DND-41 (cell line): ENCODE data around the gene SEMA5B.

Experiments used
- ATAC-seq: fragments of 200-7000 bp; cut with Tn5 transposase; 3 replicates; pipeline ENCODE4 v1.9.1; 2021; ENCODE audit warnings: low read depth; ENCODE audit not compliant: insufficient read depth
- DNase-seq: peaks from one replicate; pipeline ENCODE4 v3.0.0-alpha.2; 2020
- H2AFZ ChIP-seq: 2 replicates; pipeline ENCODE4 v1.6.0; 2012; ENCODE audit warnings: low read depth, low read length
- H3K27ac ChIP-seq: 2 replicates; pipeline ENCODE4 v1.5.1; 2012; ENCODE audit warnings: low read length, inconsistent platforms
- H3K27me3 ChIP-seq: fragments of 200-600 bp; sonication (generic); 2 replicates; pipeline ENCODE4 v1.6.0; 2012; ENCODE audit warnings: low read length, mild to moderate bottlenecking, inconsistent platforms; ENCODE audit not compliant: insufficient read depth, poor library complexity
- H3K36me3 ChIP-seq: 2 replicates; pipeline ENCODE4 v1.5.1; 2012; ENCODE audit warnings: low read length, inconsistent platforms; ENCODE audit not compliant: insufficient read depth
- H3K4me1 ChIP-seq: 2 replicates; pipeline ENCODE4 v1.5.1; 2012; ENCODE audit warnings: mild to moderate bottlenecking, low read length; ENCODE audit not compliant: insufficient read depth
- H3K4me2 ChIP-seq: 2 replicates; pipeline ENCODE4 v1.6.0; 2012; ENCODE audit warnings: mild to moderate bottlenecking, moderate library complexity, low read length, inconsistent platforms; ENCODE audit not compliant: insufficient read depth
- H3K4me3 ChIP-seq, 2 experiments: fragments of 200-600 bp in 1 of 2; shearing (Covaris generic) in 1 of 2; 2 replicates each; pipeline ENCODE4 v1.5.1; 2012 to 2016; ENCODE audit warnings: inconsistent platforms in 2 of 2, low read length in 2 of 2, mild to moderate bottlenecking in 2 of 2, low read depth in 1 of 2, moderate library complexity in 1 of 2
- H3K79me2 ChIP-seq: 2 replicates; pipeline ENCODE4 v1.6.0; 2012; ENCODE audit warnings: low read length, inconsistent platforms; ENCODE audit not compliant: insufficient read depth
- H3K9ac ChIP-seq: 2 replicates; pipeline ENCODE4 v1.6.0; 2012; ENCODE audit warnings: low read depth, mild to moderate bottlenecking, inconsistent platforms, low read length, moderate library complexity
- H3K9me3 ChIP-seq: 2 replicates; pipeline ENCODE4 v1.5.1; 2012; ENCODE audit warnings: low read length, moderate library complexity, mild to moderate bottlenecking, inconsistent platforms; ENCODE audit not compliant: insufficient read depth, severe bottlenecking
- H4K20me1 ChIP-seq: 2 replicates; pipeline ENCODE4 v1.6.0; 2012; ENCODE audit warnings: low read length; ENCODE audit not compliant: insufficient read depth
- CTCF ChIP-seq: IDR thresholded peaks from 2 replicates; pipeline ENCODE4 v1.5.1; 2012; ENCODE audit warnings: borderline replicate concordance, low read length, moderate library complexity, mild to moderate bottlenecking; ENCODE audit not compliant: poor library complexity, severe bottlenecking; ENCODE audit errors: extremely low read depth
- EZH2 ChIP-seq: IDR thresholded peaks from 3 replicates; pipeline ENCODE4 v1.6.1; 2012; ENCODE audit warnings: borderline replicate concordance, low read depth, mild to moderate bottlenecking, moderate library complexity, low read length, inconsistent platforms; ENCODE audit not compliant: severe bottlenecking

SEMA5B gene

GRCh38 chr3:122886251-122886650 lies 141.3 kb downstream of the SEMA5B start:
- Histone ChIP-seq H4K20me1 (no peaks in the 10 kb centered on the region), H3K9ac (no peak overlapping the region), H3K4me2 (no peak overlapping the region), H3K27me3 (no peaks in the 10 kb centered on the region), H3K4me3 (no peak overlapping the region), H3K36me3 (no peaks in the 10 kb centered on the region; the same call in 1 of the 2 replicates), H3K79me2 (no peaks in the 10 kb centered on the region), H3K4me1 (peaks cover 14% of the 10 kb centered on the region), H2AFZ (no peak overlapping the region), H3K27ac (no peak overlapping the region), H3K9me3 (no peaks in the 10 kb centered on the region)
- TF ChIP-seq EZH2: no peak
- TF ChIP-seq CTCF: no peak
- DNase-seq (no peak), ATAC-seq (no peak)

- H3K4me3 ChIP-seq: no peak overlapping the region
- H3K4me2 ChIP-seq: no peak overlapping the region
- no peak overlapping the region for H3K9ac ChIP-seq
- H3K9me3 ChIP-seq: no peaks in the 10 kb centered on the region
- peaks cover 7% of the 10 kb centered on the region; the same call in 1 of the 2 replicates for H3K36me3 ChIP-seq
- H3K4me1 ChIP-seq: no peaks in the 10 kb centered on the region
- H3K27ac ChIP-seq: no peak overlapping the region
- no peak for DNase-seq
- H4K20me1 ChIP-seq: no peaks in the 10 kb centered on the region
- H3K79me2 ChIP-seq: no peaks in the 10 kb centered on the region
- H3K27me3 ChIP-seq: no peaks in the 10 kb centered on the region
- TF ChIP-seq EZH2 (no peak), CTCF (no peak)
- ATAC-seq: no peak
- H2AFZ ChIP-seq: no peak overlapping the region
Measured at GRCh38 chr3:122882361-122882947, 145.1 kb downstream of the SEMA5B start.

GRCh38 chr3:122880624-122881023 lies 146.9 kb downstream of the SEMA5B start:
- ATAC-seq: no peak
- no peaks in the 10 kb centered on the region for H3K4me1 ChIP-seq
- TF ChIP-seq CTCF (no peak), EZH2 (no peak)

GRCh38 chr3:122880173-122880572 lies 147.4 kb downstream of the SEMA5B start:
- no peaks in the 10 kb centered on the region for H3K9me3 ChIP-seq
- H3K4me2 ChIP-seq: no peak overlapping the region
- peaks cover 7% of the 10 kb centered on the region; the same call in 1 of the 2 replicates for H3K36me3 ChIP-seq
- no peak overlapping the region for H3K9ac ChIP-seq
- H3K4me3 ChIP-seq: no peak overlapping the region
- ATAC-seq (no peak), DNase-seq (no peak)
- no peaks in the 10 kb centered on the region for H4K20me1 ChIP-seq
- H3K4me1 ChIP-seq: no peaks in the 10 kb centered on the region
- TF ChIP-seq CTCF (no peak), EZH2 (no peak)
- H2AFZ ChIP-seq: no peak overlapping the region
- no peaks in the 10 kb centered on the region for H3K79me2 ChIP-seq
- H3K27ac ChIP-seq: no peak overlapping the region
- no peaks in the 10 kb centered on the region for H3K27me3 ChIP-seq

More at GRCh38 chr3:122880624-122881023, 146.9 kb downstream of the SEMA5B start:
- H3K27ac ChIP-seq: no peak overlapping the region
- no peak for DNase-seq
- H3K9me3 ChIP-seq: no peaks in the 10 kb centered on the region
- no peak overlapping the region for H3K9ac ChIP-seq
- H2AFZ ChIP-seq: no peak overlapping the region
- H3K4me2 ChIP-seq: no peak overlapping the region
- no peaks in the 10 kb centered on the region for H4K20me1 ChIP-seq
- no peaks in the 10 kb centered on the region for H3K79me2 ChIP-seq
- peaks cover 7% of the 10 kb centered on the region; the same call in 1 of the 2 replicates for H3K36me3 ChIP-seq
- no peak overlapping the region for H3K4me3 ChIP-seq
- no peaks in the 10 kb centered on the region for H3K27me3 ChIP-seq
